HG02678 (cell line): Measurements from ENCODE around the gene KIFC3.
"Not testable (repeated sequence)": the region's sequence is repeated elsewhere in the genome, so short reads cannot be mapped to it uniquely, and the experiment has no call there.

Experiments
- ATAC-seq: cut with Tn5 transposase; IDR thresholded peaks from one replicate; pipeline ENCODE4 v1.9.1; 2021; ENCODE audit warnings: mild to moderate bottlenecking, moderate library complexity; ENCODE audit not compliant: unreplicated experiment

KIFC3 gene

GRCh38 chr16:57788252-57788841 lies 13.9 kb downstream of the KIFC3 start:
- ATAC-seq: no peak

DNA sequence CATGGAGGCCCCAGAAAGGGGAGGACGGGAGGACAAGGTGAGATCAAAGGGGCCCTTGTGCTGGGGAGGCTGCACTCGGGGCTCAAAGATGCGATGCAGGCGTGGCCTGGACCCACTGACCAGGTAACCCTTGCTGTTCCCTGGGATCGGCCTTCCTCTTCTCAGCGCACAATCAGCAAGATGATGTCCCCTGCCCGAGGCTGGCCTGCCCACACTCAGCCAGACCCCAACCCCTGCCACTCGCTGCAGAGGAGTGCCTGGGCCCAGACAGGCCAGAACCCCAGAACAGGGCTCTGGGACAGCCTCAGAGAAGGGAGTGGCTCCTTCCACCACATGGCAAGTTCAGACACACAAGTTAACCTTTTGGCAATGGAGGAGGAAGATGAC lies 14.8 kb downstream of the KIFC3 start:
- no peak for ATAC-seq

DNA sequence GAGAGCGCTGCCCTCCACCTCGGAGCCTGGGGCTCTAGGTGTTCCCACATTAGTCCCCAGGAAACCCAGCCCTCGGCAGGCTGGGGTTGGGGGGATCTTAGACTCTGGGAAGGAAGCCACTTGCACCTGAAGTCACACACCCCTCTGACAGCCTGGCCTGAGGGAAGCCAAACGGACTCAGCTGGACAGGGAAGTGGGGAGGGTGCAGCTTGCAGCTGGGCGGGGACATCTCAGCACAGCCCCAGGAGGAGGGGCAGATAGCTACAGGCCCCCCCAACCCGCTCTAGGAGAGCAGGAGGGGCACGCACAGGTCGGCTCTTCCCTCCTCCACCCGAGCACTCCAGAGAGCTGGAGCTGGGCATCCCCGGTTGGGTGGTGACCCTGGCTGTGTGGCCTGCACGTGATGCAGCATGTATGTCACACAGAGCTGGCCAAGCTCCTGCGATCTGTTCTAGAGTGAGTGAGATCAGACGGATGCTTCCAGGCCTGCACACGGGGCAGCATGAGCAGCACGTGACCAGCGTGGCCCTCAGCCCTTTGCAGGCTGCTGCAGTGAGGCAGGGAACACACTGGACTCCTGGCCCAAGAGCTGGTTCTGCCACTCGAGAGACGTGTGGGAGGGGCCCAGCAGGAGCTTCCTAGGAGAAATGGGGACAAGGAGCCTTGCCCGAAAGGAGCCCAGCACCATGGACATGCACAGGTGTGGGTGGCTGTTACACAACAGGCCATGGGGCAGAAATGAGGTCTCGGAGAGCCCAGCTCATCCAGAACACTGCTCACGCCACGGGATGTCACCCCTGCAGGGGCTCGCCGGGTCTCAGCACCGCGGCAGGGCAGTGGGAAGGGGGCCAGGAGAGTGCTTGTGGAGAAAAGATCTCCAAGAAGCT lies 15.4 kb downstream of the KIFC3 start:
- ATAC-seq: no peak

DNA sequence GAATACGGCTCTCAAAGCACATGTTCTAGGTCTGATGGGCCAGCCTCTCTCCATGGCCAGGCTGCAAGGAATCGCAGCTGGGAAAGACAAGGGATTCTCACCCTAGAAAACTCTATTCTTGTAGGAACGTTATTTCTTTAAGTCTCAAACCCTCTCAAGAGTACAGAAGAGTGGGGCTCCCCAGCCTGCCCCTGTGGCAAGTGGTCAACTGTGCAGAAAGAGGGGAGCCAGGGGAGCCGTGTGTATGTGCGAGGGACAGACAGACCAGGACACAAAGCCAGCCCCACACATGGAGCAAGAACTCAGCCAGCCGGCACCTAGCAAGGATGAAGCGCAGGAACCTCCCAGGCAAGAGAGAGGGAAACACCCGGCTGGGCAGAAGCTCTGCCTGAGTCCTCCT lies 16.4 kb downstream of the KIFC3 start:
- no peak for ATAC-seq

- ATAC-seq: no peak
These were observed 16.9 kb downstream of the KIFC3 start for GRCh38 chr16:57785385-57785784.

DNA sequence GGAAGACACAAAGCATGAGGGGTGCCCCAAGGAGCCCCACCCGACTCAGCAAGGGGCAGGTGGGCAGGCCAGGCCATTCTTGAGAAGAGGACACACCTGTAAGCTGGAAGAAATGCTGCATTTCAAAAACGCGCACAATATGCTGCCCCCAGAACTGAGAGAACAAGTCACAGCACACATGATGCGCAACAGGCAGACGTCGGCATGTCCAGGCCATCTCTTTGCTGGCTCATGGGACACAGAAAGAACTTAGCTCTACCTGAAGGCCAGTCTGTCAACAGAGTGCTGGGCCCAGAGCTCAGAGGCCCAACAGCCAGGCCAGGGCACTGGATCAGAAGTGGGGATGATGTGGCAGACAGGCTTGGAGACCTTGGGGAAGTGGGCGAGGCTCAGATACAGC lies 18.0 kb downstream of the KIFC3 start:
- no peak for ATAC-seq

- ATAC-seq: no peak
These were observed 18.4 kb downstream of the KIFC3 start for GRCh38 chr16:57783883-57784282.

- no peak for ATAC-seq
These were observed 19.2 kb downstream of the KIFC3 start for GRCh38 chr16:57783116-57783515.

GRCh38 chr16:57782607-57783055 lies 19.7 kb downstream of the KIFC3 start:
- not testable (repeated sequence) for ATAC-seq

DNA sequence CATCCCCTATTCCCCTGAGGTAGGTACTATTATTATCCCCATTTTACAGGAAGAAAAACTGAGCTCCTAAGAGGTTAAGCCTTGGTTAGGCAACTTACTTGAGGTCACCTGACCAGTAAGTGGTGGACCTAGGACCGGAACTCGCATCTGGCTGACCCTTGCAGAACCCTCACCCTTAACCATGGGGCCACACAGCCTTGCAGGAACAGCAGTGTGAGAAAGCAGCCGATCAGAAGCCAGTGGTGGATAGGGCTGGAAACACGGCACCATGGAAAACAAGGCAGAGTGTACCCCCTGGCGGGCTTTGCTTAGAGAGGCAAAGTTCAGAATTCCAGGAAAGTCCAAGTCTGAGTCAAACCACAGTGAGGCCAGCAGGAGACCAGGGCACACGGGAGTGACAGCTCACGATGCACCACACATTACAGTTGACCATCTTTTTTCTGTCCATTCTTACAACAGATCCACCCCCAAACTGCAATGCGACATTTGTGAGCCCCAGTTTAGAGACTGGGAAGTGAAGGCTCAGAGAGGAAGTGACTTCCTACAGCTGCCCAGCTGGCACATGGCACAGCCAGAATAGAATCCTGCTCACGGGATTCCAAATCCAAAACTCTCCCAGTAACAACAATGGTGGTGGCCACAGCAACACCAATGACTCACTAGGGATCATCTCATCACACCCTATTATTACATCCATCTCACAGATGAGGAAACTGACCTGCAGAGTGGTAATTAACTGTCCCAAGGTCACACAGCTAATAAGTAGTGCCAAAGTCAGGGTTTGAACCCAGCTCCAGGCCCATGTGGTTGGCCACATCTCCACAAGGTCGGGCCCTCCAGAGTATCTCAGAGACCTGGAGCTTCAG lies 20.3 kb downstream of the KIFC3 start:
- no peak for ATAC-seq

GRCh38 chr16:57781349-57781740 lies 20.9 kb downstream of the KIFC3 start:
- no peak for ATAC-seq

DNA sequence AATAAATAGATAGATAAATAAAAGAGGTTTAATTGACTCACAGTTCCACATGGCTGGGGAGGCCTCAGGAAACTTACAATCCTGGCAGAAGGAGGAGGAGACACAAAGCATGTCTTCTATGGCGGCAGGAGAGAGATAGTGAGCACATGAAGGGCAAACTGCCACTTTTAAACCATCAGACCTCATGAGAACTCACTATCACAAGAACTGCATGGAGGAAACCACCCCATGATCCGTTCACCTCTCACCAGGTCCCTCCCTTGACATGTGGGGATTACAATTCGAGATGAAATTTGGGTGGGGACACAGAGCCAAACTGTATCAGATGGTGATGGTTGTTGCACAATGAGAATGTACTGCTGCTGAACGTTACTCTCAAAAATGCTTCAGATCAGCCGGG lies 22.5 kb downstream of the KIFC3 start:
- ATAC-seq: not testable (repeated sequence)

GRCh38 chr16:57778658-57779057 lies 23.6 kb downstream of the KIFC3 start:
- no peak for ATAC-seq

DNA sequence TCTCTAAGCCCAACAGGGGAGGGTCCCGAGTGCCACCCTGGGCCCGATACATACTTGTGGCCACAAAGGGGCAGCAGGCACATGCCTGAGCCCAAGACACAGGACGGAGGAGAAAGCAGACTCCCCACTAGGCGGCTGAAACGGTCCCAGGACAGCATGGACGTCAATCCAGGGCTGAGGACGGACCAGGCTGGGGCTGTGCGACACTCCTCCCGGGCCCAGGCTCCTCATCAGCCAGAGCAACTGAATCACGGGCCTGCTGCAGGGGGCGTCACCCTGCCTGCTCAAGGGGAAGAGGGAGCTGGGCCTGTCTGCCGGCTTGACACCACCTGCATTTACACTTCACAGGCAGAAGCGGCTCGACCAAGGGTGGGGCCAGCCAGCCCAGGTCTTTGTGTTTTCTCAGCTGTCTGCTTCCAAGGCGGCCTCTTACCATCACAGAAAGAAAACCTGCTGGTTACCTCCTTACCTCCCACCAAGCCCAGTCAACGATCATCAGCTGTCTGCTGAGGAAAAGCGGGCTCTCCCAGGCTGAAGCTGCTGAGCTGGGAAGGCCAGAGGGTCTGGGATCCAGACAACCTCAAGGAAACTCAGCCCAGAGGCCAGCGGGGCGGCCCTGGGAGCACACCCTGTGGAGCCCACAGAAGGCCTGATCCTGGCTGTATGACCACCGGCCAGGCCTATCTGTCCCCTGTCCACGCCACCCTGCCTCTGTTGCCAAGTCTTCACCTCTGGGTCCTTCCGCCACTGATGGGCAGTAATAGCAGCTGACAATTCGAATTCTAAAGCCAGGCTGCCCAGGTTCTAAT lies 26.4 kb downstream of the KIFC3 start:
- ATAC-seq: no peak

DNA sequence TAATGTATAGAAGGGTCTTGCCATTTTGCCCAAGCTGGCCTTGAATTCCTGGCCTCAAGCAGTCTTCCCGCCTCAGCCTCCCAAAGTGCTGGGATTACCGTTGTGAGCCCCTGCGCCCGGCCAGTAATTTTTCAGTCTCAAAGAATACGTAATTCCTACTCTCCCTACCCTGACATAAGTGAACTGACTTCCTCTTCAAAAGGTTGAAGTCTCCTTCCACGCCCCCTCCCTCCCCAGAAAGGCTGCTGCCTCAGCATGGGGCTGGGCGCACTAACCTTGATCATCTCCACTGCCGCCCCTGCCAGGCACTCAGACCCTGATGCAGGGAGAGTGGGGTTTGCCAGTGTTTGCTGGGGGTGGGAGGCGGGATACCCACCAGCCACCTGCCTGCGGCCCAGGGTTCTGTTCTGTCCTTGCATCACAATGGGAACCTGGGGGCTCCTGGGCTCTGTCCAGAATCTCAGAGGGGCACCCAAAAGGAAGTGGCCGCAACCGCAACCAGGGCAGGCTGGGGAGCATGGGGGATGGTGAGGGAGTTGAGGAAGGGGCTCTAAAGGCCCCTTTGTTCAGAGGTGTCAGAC lies 27.5 kb downstream of the KIFC3 start:
- no peak for ATAC-seq

GRCh38 chr16:57773655-57774295 lies 28.5 kb downstream of the KIFC3 start:
- ATAC-seq: no peak

GRCh38 chr16:57773019-57773418 lies 29.3 kb downstream of the KIFC3 start:
- ATAC-seq: no peak

- ATAC-seq: no peak
These were observed 31.0 kb downstream of the KIFC3 start for GRCh38 chr16:57771141-57771785.

GRCh38 chr16:57770361-57770760 lies 31.9 kb downstream of the KIFC3 start:
- ATAC-seq: no peak
